Measurements from ENCODE around the gene FOXC2. TPM values are rescaled to one million over a fixed set of nuclear protein-coding genes. Genes with fewer than 3 reads are reported as not detected.

Gene FOXC2
- total RNA-seq, 2 donors from 2014 or later = 11.9 to 12.2 TPM

DNA sequence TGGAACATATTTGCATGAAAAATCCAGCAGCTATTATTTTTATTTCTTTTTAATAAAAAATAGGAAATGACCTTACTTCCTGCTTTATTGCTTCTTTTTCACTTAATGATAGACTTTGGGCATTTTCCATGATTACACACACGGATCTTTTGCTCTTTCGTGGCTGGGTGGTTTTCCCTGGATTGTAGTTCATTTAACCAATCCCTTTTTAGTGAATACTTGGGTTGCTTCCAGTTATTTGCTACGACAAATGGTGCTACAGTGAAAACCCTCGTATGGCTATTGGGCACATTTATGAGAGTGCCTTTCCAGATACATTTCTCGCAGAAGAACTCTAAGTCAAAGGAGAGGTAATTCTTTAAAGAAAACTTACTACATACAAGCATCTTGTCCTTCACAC is 50.3 kb downstream of the FOXC2 start:
- intact Hi-C loops (cut with DNase I) = loop anchor here in 1 of 2 donors (10.0 kb wide), 1 partner anchor 58 kb away; no protein-coding TSS in a partner anchor
- no peak for DNase-seq (ENCODE audit: low spot score)

DNA sequence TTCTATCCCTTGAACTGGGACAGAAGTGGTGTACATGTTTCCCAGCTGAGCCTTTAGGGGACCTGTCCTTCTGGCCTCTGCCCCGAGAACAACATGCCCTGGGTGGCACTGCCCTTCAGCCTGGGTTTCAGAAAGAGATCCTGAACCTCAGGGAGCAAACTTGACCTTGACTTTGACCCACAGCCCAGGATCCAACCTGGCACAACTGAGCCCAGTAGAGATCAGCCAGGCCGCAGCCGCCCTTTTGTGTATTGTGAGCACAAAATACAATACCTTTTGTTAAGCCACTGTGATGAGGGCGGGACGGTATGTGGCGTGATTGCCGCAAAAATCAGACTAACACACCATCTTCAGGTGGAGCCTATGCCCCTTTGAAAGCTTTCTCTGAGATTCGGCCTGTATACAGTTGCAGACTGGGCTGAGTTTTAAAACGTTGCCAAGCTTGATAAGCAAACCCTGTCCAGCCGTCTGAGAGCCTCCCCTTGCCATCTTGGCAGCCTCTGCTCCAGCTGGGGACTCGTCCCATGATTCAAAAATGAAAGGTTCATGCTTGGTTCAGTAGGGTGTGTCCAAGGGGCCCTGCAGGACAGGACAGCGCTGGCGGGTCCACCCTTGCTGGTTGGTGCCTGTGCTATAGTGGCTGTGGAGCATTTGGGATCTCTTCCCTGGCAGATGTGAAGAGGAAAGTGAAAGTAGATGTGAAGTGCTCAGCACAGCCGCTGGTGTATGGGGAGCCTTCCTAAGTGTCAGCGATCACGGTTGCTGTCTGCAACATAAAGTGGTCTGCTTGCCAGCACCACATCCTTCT is 52.0 kb downstream of the FOXC2 start:
- DNase-seq (ENCODE audit: low spot score) = no peak
- intact Hi-C loops (cut with DNase I) = loop anchor here in 1 of 2 donors (10.0 kb wide), 1 partner anchor 56 kb away; no protein-coding TSS in a partner anchor

Other genes starting within 250 kb of the FOXC2 start
- gene FOXF1, start 56.3 kb upstream of the FOXC2 start, total RNA-seq = 1 to 10 TPM; 2.5 to 4.3 TPM
- gene MTHFSD, start 11.6 kb upstream of the FOXC2 start, total RNA-seq = 10 to 100 TPM; 11.8 to 14.1 TPM
- 1 to 10 TPM; 7.5 to 8.9 TPM for gene FOXL1, start 11.7 kb downstream of the FOXC2 start, total RNA-seq